ENCODE results near the gene ZNF664. TPM values are rescaled to one million over a fixed set of nuclear protein-coding genes. Genes with fewer than 3 reads are reported as not detected.

ZNF664 gene
- total RNA-seq, 2 experiments from 2014 or later = 45.6 to 59.8 TPM

GRCh38 chr12:124022161-124022560 lies 49.1 kb downstream of the ZNF664 start:
- ChIA-PET POLR2A (no interaction called here), CTCF (ENCODE audit: unreplicated experiment) (no interaction called here)
- TF ChIP-seq CTCF (conservative IDR thresholded peaks at IDR 0.05; ENCODE audit: low read length) = no peak
- TF ChIP-seq EZH2phosphoT487 (IDR thresholded peaks at IDR 0.05; ENCODE audit: borderline replicate concordance, low read depth, low read length) = no peak
- BruUV-seq (replicated peaks) = no TSS peak
- no peaks in the 10 kb centered on the region for H3K9me3 ChIP-seq (ENCODE audit: low read length)
- H2AFZ ChIP-seq (ENCODE audit: low read length) = no peak overlapping the region
- no peaks in the 10 kb centered on the region for H3K36me3 ChIP-seq (ENCODE audit: insufficient read depth, low read length)
- no peak for DNase-seq (ENCODE audit: low spot score)
- no peak overlapping the region for H3K4me2 ChIP-seq (ENCODE audit: low read length)
- intact Hi-C loops (cut with micrococcal nuclease; ENCODE audit: unreplicated experiment) = no loop called here
- no peak overlapping the region for H3K27ac ChIP-seq (ENCODE audit: low read depth, low read length, poor library complexity, severe bottlenecking)
- H3K4me1 ChIP-seq (ENCODE audit: insufficient read depth, low read length, poor library complexity, severe bottlenecking) = no peaks in the 10 kb centered on the region
- no peaks in the 10 kb centered on the region for H3K79me2 ChIP-seq (ENCODE audit: insufficient read depth, low read depth, low read length)
- no peaks in the 10 kb centered on the region for H4K20me1 ChIP-seq (ENCODE audit: insufficient read depth, low read length)
- no peaks in the 10 kb centered on the region for H3K9me2 ChIP-seq (ENCODE audit: insufficient read depth, low read length)
- H3K4me3 ChIP-seq (ENCODE audit: low read depth, low read length, poor library complexity, severe bottlenecking) = no peak overlapping the region

- ChIA-PET POLR2A (interaction anchor here (0.7 kb wide), 1 partner anchor 7 kb away, joined by 4 read pairs; no protein-coding TSS in a partner anchor), CTCF (ENCODE audit: unreplicated experiment) (no interaction called here)
- Histone ChIP-seq H3K4me1 (ENCODE audit: insufficient read depth, low read length, poor library complexity, severe bottlenecking) (no peaks in the 10 kb centered on the region), H3K9me3 (ENCODE audit: low read length) (no peaks in the 10 kb centered on the region), H3K79me2 (ENCODE audit: insufficient read depth, low read depth, low read length) (no peaks in the 10 kb centered on the region), H3K27ac (ENCODE audit: low read depth, low read length, poor library complexity, severe bottlenecking) (no peak overlapping the region), H3K36me3 (ENCODE audit: insufficient read depth, low read length) (no peaks in the 10 kb centered on the region), H2AFZ (ENCODE audit: low read length) (no peak overlapping the region), H3K4me3 (ENCODE audit: low read depth, low read length, poor library complexity, severe bottlenecking) (no peak overlapping the region), H4K20me1 (ENCODE audit: insufficient read depth, low read length) (no peaks in the 10 kb centered on the region), H3K4me2 (ENCODE audit: low read length) (no peak overlapping the region), H3K9me2 (ENCODE audit: insufficient read depth, low read length) (no peaks in the 10 kb centered on the region)
- no TSS peak for BruUV-seq (replicated peaks)
- TF ChIP-seq CTCF (conservative IDR thresholded peaks at IDR 0.05; ENCODE audit: low read length) (no peak), EZH2phosphoT487 (IDR thresholded peaks at IDR 0.05; ENCODE audit: borderline replicate concordance, low read depth, low read length) (no peak)
- intact Hi-C loops (cut with micrococcal nuclease; ENCODE audit: unreplicated experiment) = no loop called here
- no peak for DNase-seq (ENCODE audit: low spot score)
These were observed 51.3 kb downstream of the ZNF664 start for GRCh38 chr12:124024263-124024678.

GRCh38 chr12:124024776-124025175 lies 51.8 kb downstream of the ZNF664 start:
- no peaks in the 10 kb centered on the region for H3K9me3 ChIP-seq (ENCODE audit: low read length)
- BruUV-seq (replicated peaks) = no TSS peak
- H2AFZ ChIP-seq (ENCODE audit: low read length) = no peak overlapping the region
- no peaks in the 10 kb centered on the region for H4K20me1 ChIP-seq (ENCODE audit: insufficient read depth, low read length)
- H3K36me3 ChIP-seq (ENCODE audit: insufficient read depth, low read length) = no peaks in the 10 kb centered on the region
- H3K4me3 ChIP-seq (ENCODE audit: low read depth, low read length, poor library complexity, severe bottlenecking) = no peak overlapping the region
- H3K9me2 ChIP-seq (ENCODE audit: insufficient read depth, low read length) = no peaks in the 10 kb centered on the region
- ChIA-PET POLR2A (no interaction called here), CTCF (ENCODE audit: unreplicated experiment) (no interaction called here)
- TF ChIP-seq CTCF (conservative IDR thresholded peaks at IDR 0.05; ENCODE audit: low read length) = no peak
- no peak for TF ChIP-seq EZH2phosphoT487 (IDR thresholded peaks at IDR 0.05; ENCODE audit: borderline replicate concordance, low read depth, low read length)
- H3K27ac ChIP-seq (ENCODE audit: low read depth, low read length, poor library complexity, severe bottlenecking) = no peak overlapping the region
- no peak for DNase-seq (ENCODE audit: low spot score)
- H3K4me2 ChIP-seq (ENCODE audit: low read length) = no peak overlapping the region
- H3K79me2 ChIP-seq (ENCODE audit: insufficient read depth, low read depth, low read length) = no peaks in the 10 kb centered on the region
- intact Hi-C loops (cut with micrococcal nuclease; ENCODE audit: unreplicated experiment) = no loop called here
- no peaks in the 10 kb centered on the region for H3K4me1 ChIP-seq (ENCODE audit: insufficient read depth, low read length, poor library complexity, severe bottlenecking)
